ENCODE measurements around the gene ITGAL. TPM values are rescaled to one million over a fixed set of nuclear protein-coding genes. Genes with fewer than 3 reads are reported as not detected.

ITGAL gene
- total RNA-seq, 1 donor from 2014 or later = 0.23 TPM

GRCh38 chr16:30464078-30464477 lies 8.5 kb upstream of the ITGAL start:
- H3K4me3 Mint-ChIP-seq (ENCODE audit: unreplicated experiment) = no peak overlapping the region
- TF ChIP-seq EZH2 (IDR thresholded peaks at IDR 0.05; ENCODE audit: insufficient read depth, low read length) (no peak), CTCF (IDR thresholded peaks at IDR 0.05; ENCODE audit: insufficient read depth, low read depth, low read length) (no peak)
- Histone ChIP-seq H3K27me3 (ENCODE audit: insufficient read depth, low read length) (no peaks in the 10 kb centered on the region), H3K4me3 (ENCODE audit: insufficient read depth, low read depth, low read length) (no peak overlapping the region), H4K20me1 (ENCODE audit: insufficient read depth, low read length) (no peaks in the 10 kb centered on the region), H2AFZ (ENCODE audit: low read depth, low read length) (no peak overlapping the region), H3K9ac (ENCODE audit: low read length) (no peak overlapping the region), H3K4me2 (ENCODE audit: low read length) (no peak overlapping the region), H3K36me3 (ENCODE audit: insufficient read depth, low read length) (no peaks in the 10 kb centered on the region), H3K79me2 (ENCODE audit: insufficient read depth, low read length) (no peaks in the 10 kb centered on the region), H3K4me1 (ENCODE audit: insufficient read depth, low read length) (no peaks in the 10 kb centered on the region), H3K9me3 (ENCODE audit: insufficient read depth, low read depth, low read length) (no peaks in the 10 kb centered on the region), H3K27ac (ENCODE audit: low read depth, low read length) (no peak overlapping the region)
- no peaks in the 10 kb centered on the region for H3K4me1 Mint-ChIP-seq (ENCODE audit: low read depth, unreplicated experiment)
- DNase-seq (ENCODE audit: low read depth) = no peak
- H3K27ac Mint-ChIP-seq (ENCODE audit: unreplicated experiment) = no peak overlapping the region
- H3K27me3 Mint-ChIP-seq (ENCODE audit: low read depth, unreplicated experiment) = no peaks in the 10 kb centered on the region
- H3K9me3 Mint-ChIP-seq (ENCODE audit: unreplicated experiment) = peaks cover 3% of the 10 kb centered on the region
- no peak for FAIRE-seq
- H3K36me3 Mint-ChIP-seq (ENCODE audit: low read depth, unreplicated experiment) = no peaks in the 10 kb centered on the region

GRCh38 chr16:30470170-30470512 lies 2.4 kb upstream of the ITGAL start:
- DNase-seq (ENCODE audit: low read depth) (no peak), FAIRE-seq (no peak)
- no peaks in the 10 kb centered on the region for H3K9me3 ChIP-seq (ENCODE audit: insufficient read depth, low read depth, low read length)
- H3K36me3 Mint-ChIP-seq (ENCODE audit: low read depth, unreplicated experiment) = no peaks in the 10 kb centered on the region
- no peak overlapping the region for H3K4me3 Mint-ChIP-seq (ENCODE audit: unreplicated experiment)
- peaks cover 2% of the 10 kb centered on the region for H3K4me1 Mint-ChIP-seq (ENCODE audit: low read depth, unreplicated experiment)
- peaks cover 21% of the 10 kb centered on the region for H3K27me3 ChIP-seq (ENCODE audit: insufficient read depth, low read length)
- H3K4me3 ChIP-seq (ENCODE audit: insufficient read depth, low read depth, low read length) = no peak overlapping the region
- H3K27ac ChIP-seq (ENCODE audit: low read depth, low read length) = no peak overlapping the region
- peaks cover 10% of the 10 kb centered on the region for H3K27me3 Mint-ChIP-seq (ENCODE audit: low read depth, unreplicated experiment)
- no peak overlapping the region for H3K9ac ChIP-seq (ENCODE audit: low read length)
- H3K27ac Mint-ChIP-seq (ENCODE audit: unreplicated experiment) = no peak overlapping the region
- H4K20me1 ChIP-seq (ENCODE audit: insufficient read depth, low read length) = no peaks in the 10 kb centered on the region
- TF ChIP-seq CTCF (IDR thresholded peaks at IDR 0.05; ENCODE audit: insufficient read depth, low read depth, low read length) (no peak), EZH2 (IDR thresholded peaks at IDR 0.05; ENCODE audit: insufficient read depth, low read length) (no peak)
- H3K36me3 ChIP-seq (ENCODE audit: insufficient read depth, low read length) = no peaks in the 10 kb centered on the region
- H3K4me2 ChIP-seq (ENCODE audit: low read length) = no peak overlapping the region
- H3K4me1 ChIP-seq (ENCODE audit: insufficient read depth, low read length) = no peaks in the 10 kb centered on the region
- H3K9me3 Mint-ChIP-seq (ENCODE audit: unreplicated experiment) = no peaks in the 10 kb centered on the region
- no peaks in the 10 kb centered on the region for H3K79me2 ChIP-seq (ENCODE audit: insufficient read depth, low read length)
- H2AFZ ChIP-seq (ENCODE audit: low read depth, low read length) = no peak overlapping the region

GRCh38 chr16:30470632-30470995 lies 1.9 kb upstream of the ITGAL start:
- no peaks in the 10 kb centered on the region for H3K4me1 ChIP-seq (ENCODE audit: insufficient read depth, low read length)
- peaks cover 2% of the 10 kb centered on the region for H3K4me1 Mint-ChIP-seq (ENCODE audit: low read depth, unreplicated experiment)
- H3K9ac ChIP-seq (ENCODE audit: low read length) = no peak overlapping the region
- no peak overlapping the region for H3K27ac ChIP-seq (ENCODE audit: low read depth, low read length)
- TF ChIP-seq EZH2 (IDR thresholded peaks at IDR 0.05; ENCODE audit: insufficient read depth, low read length) = no peak
- TF ChIP-seq CTCF (IDR thresholded peaks at IDR 0.05; ENCODE audit: insufficient read depth, low read depth, low read length) = no peak
- no peaks in the 10 kb centered on the region for H4K20me1 ChIP-seq (ENCODE audit: insufficient read depth, low read length)
- H3K27ac Mint-ChIP-seq (ENCODE audit: unreplicated experiment) = no peak overlapping the region
- FAIRE-seq (no peak), DNase-seq (ENCODE audit: low read depth) (no peak)
- H3K36me3 Mint-ChIP-seq (ENCODE audit: low read depth, unreplicated experiment) = peaks cover 3% of the 10 kb centered on the region
- no peaks in the 10 kb centered on the region for H3K79me2 ChIP-seq (ENCODE audit: insufficient read depth, low read length)
- no peak overlapping the region for H3K4me3 ChIP-seq (ENCODE audit: insufficient read depth, low read depth, low read length)
- H3K4me2 ChIP-seq (ENCODE audit: low read length) = no peak overlapping the region
- no peaks in the 10 kb centered on the region for H3K9me3 ChIP-seq (ENCODE audit: insufficient read depth, low read depth, low read length)
- no peak overlapping the region for H3K4me3 Mint-ChIP-seq (ENCODE audit: unreplicated experiment)
- H3K27me3 Mint-ChIP-seq (ENCODE audit: low read depth, unreplicated experiment) = peaks cover 13% of the 10 kb centered on the region
- H3K27me3 ChIP-seq (ENCODE audit: insufficient read depth, low read length) = peaks cover 23% of the 10 kb centered on the region
- H2AFZ ChIP-seq (ENCODE audit: low read depth, low read length) = no peak overlapping the region
- H3K36me3 ChIP-seq (ENCODE audit: insufficient read depth, low read length) = no peaks in the 10 kb centered on the region
- H3K9me3 Mint-ChIP-seq (ENCODE audit: unreplicated experiment) = no peaks in the 10 kb centered on the region

Measured in astrocyte (in vitro differentiated cells and primary cell).